HG02870 (cell line): ENCODE results near the gene NPEPL1.
"Not testable (repeated sequence)": the region's sequence is repeated elsewhere in the genome, so short reads cannot be mapped to it uniquely, and the experiment has no call there.

Experiments
- ATAC-seq: cut with Tn5 transposase; IDR thresholded peaks from one replicate; pipeline ENCODE4 v1.9.1; 2021; ENCODE audit warnings: mild to moderate bottlenecking, moderate library complexity; ENCODE audit not compliant: unreplicated experiment

Gene NPEPL1

GRCh38 chr20:58737198-58737597 lies 44.6 kb downstream of the NPEPL1 start:
- ATAC-seq: no peak

- no peak for ATAC-seq
Measured at GRCh38 chr20:58740356-58741308, 48.0 kb downstream of the NPEPL1 start.

GRCh38 chr20:58741384-58741783 lies 48.8 kb downstream of the NPEPL1 start:
- no peak for ATAC-seq

GRCh38 chr20:58742668-58743566 lies 50.3 kb downstream of the NPEPL1 start:
- ATAC-seq: no peak

GRCh38 chr20:58743929-58744534 lies 51.4 kb downstream of the NPEPL1 start:
- ATAC-seq: no peak

GRCh38 chr20:58744836-58745235 lies 52.2 kb downstream of the NPEPL1 start:
- no peak for ATAC-seq

- ATAC-seq: no peak
Measured at GRCh38 chr20:58745391-58745790, 52.8 kb downstream of the NPEPL1 start.

GRCh38 chr20:58746620-58747019 lies 54.0 kb downstream of the NPEPL1 start:
- ATAC-seq: no peak

- no peak for ATAC-seq
Measured at GRCh38 chr20:58747211-58747610, 54.6 kb downstream of the NPEPL1 start.

GRCh38 chr20:58748618-58749017 lies 56.0 kb downstream of the NPEPL1 start:
- ATAC-seq: no peak

GRCh38 chr20:58749098-58749769 lies 56.6 kb downstream of the NPEPL1 start:
- no peak for ATAC-seq

- no peak for ATAC-seq
Measured at GRCh38 chr20:58749979-58750378, 57.4 kb downstream of the NPEPL1 start.

GRCh38 chr20:58750706-58751105 lies 58.1 kb downstream of the NPEPL1 start:
- ATAC-seq: not testable (repeated sequence)

GRCh38 chr20:58751979-58752378 lies 59.4 kb downstream of the NPEPL1 start:
- no peak for ATAC-seq

- ATAC-seq: no peak
Measured at GRCh38 chr20:58752565-58752964, 60.0 kb downstream of the NPEPL1 start.

- no peak for ATAC-seq
Measured at GRCh38 chr20:58753267-58753921, 60.8 kb downstream of the NPEPL1 start.

GRCh38 chr20:58753922-58754551 lies 61.4 kb downstream of the NPEPL1 start:
- no peak for ATAC-seq

GRCh38 chr20:58754584-58754983 lies 62.0 kb downstream of the NPEPL1 start:
- no peak for ATAC-seq

- no peak for ATAC-seq
Measured at GRCh38 chr20:58755062-58755697, 62.6 kb downstream of the NPEPL1 start.
